Endometrial microvascular endothelial cells (primary cell): Measurements from ENCODE around the gene OR10H4. TPM values are rescaled to one million over a fixed set of nuclear protein-coding genes. Genes with fewer than 3 reads are reported as not detected.
"Not testable (repeated sequence)": the region's sequence is repeated elsewhere in the genome, so short reads cannot be mapped to it uniquely, and the experiment has no call there.

ENCODE experiments used
- in situ Hi-C: cut with HindIII; loops from 2 replicates; pipeline ENCODE4 v1.10.0; 2017; ENCODE audit warnings: low sequenced_read_pairs, low pct_unique_long_range_greater_than_20kb; ENCODE audit errors: inconsistent ontology term
- total RNA-seq: library from RNA; depleted of rRNA; stranded (reverse); fragments of >200 nt; gene quantifications from one replicate; pipeline ENCODE4 v1.2.3, GENCODE V29; 2015; ENCODE audit errors: inconsistent ontology term

Gene OR10H4
- total RNA-seq, 1 donor from 2014 or later: not detected

GRCh38 chr19:15936173-15936572 is 12.6 kb upstream of the OR10H4 start:
- in situ Hi-C loops: no loop called here

- in situ Hi-C loops: no loop called here
Observed at GRCh38 chr19:15936950-15937349, 11.9 kb upstream of the OR10H4 start.

- in situ Hi-C loops: no loop called here
Observed at GRCh38 chr19:15937771-15938170, 11.0 kb upstream of the OR10H4 start.

- in situ Hi-C loops: no loop called here
Observed at GRCh38 chr19:15944401-15944800, 4.4 kb upstream of the OR10H4 start.

- in situ Hi-C loops: no loop called here
Observed at GRCh38 chr19:15945301-15945700, 3.5 kb upstream of the OR10H4 start.

GRCh38 chr19:15954820-15955219 is 6.0 kb downstream of the OR10H4 start:
- in situ Hi-C loops: no loop called here

GRCh38 chr19:15962319-15962718 is 13.5 kb downstream of the OR10H4 start:
- in situ Hi-C loops: no loop called here

GRCh38 chr19:15964231-15964630 is 15.4 kb downstream of the OR10H4 start:
- in situ Hi-C loops: no loop called here

GRCh38 chr19:15971224-15971780 is 22.5 kb downstream of the OR10H4 start:
- in situ Hi-C loops: no loop called here

GRCh38 chr19:15972043-15972442 is 23.2 kb downstream of the OR10H4 start:
- in situ Hi-C loops: not testable (repeated sequence)

- in situ Hi-C loops: no loop called here
Observed at GRCh38 chr19:15974856-15975255, 26.0 kb downstream of the OR10H4 start.

- in situ Hi-C loops: no loop called here
Observed at GRCh38 chr19:15976836-15977689, 28.3 kb downstream of the OR10H4 start.

GRCh38 chr19:15977690-15978089 is 28.9 kb downstream of the OR10H4 start:
- in situ Hi-C loops: no loop called here

- in situ Hi-C loops: no loop called here
Observed at GRCh38 chr19:15979293-15979692, 30.5 kb downstream of the OR10H4 start.

- in situ Hi-C loops: not testable (repeated sequence)
Observed at GRCh38 chr19:15985831-15986230, 37.0 kb downstream of the OR10H4 start.

- in situ Hi-C loops: no loop called here
Observed at GRCh38 chr19:15986701-15987100, 37.9 kb downstream of the OR10H4 start.

GRCh38 chr19:15989889-15990288 is 41.1 kb downstream of the OR10H4 start:
- in situ Hi-C loops: no loop called here

GRCh38 chr19:15991602-15992001 is 42.8 kb downstream of the OR10H4 start:
- in situ Hi-C loops: no loop called here

- in situ Hi-C loops: no loop called here
Observed at GRCh38 chr19:15992014-15992413, 43.2 kb downstream of the OR10H4 start.

- in situ Hi-C loops: no loop called here
Observed at GRCh38 chr19:15995536-15995935, 46.7 kb downstream of the OR10H4 start.
